GM23248 (cell line): Measurements from ENCODE around the gene HLCS. TPM values are rescaled to one million over a fixed set of nuclear protein-coding genes. Genes with fewer than 3 reads are reported as not detected.
A peak's percentile ranks its signal among the peaks of the same experiment; 100 is the strongest.

ENCODE experiments used
- DNase-seq: peaks from one replicate; pipeline ENCODE4 v3.0.0-alpha.2; 2015
- H2AFZ ChIP-seq: fragments of 200-600 bp; sonication (generic); 2 replicates; pipeline ENCODE4 v1.6.1; 2016; ENCODE audit warnings: antibody characterized with exemption
- H3F3A ChIP-seq: fragments of 200-600 bp; sonication (generic); 2 replicates; pipeline ENCODE4 v1.6.1; 2016; ENCODE audit warnings: mild to moderate bottlenecking, antibody characterized with exemption, mixed run types; ENCODE audit not compliant: insufficient read depth
- H3K27ac ChIP-seq: fragments of 200-600 bp; sonication (generic); 2 replicates; pipeline ENCODE4 v1.5.1; 2016; ENCODE audit warnings: mild to moderate bottlenecking
- H3K27me3 ChIP-seq: fragments of 200-600 bp; sonication (generic); replicated peaks from 2 replicates; pipeline ENCODE4 v1.6.1; 2016; ENCODE audit warnings: mild to moderate bottlenecking; ENCODE audit not compliant: insufficient read depth
- H3K36me3 ChIP-seq: fragments of 200-600 bp; sonication (generic); 2 replicates; pipeline ENCODE4 v1.6.1; 2016; ENCODE audit warnings: low read depth, mild to moderate bottlenecking
- H3K4me1 ChIP-seq: fragments of 200-600 bp; sonication (generic); 2 replicates; pipeline ENCODE4 v1.6.1; 2016; ENCODE audit warnings: mild to moderate bottlenecking; ENCODE audit not compliant: insufficient read depth
- H3K4me2 ChIP-seq: fragments of 200-600 bp; sonication (generic); one replicate; pipeline ENCODE4 v1.6.1; 2016; ENCODE audit warnings: mild to moderate bottlenecking; ENCODE audit not compliant: unreplicated experiment
- H3K4me3 ChIP-seq: fragments of 200-600 bp; sonication (generic); 2 replicates; pipeline ENCODE4 v1.5.1; 2016; ENCODE audit warnings: mild to moderate bottlenecking
- H3K79me2 ChIP-seq: fragments of 200-600 bp; sonication (generic); 2 replicates; pipeline ENCODE4 v1.6.1; 2016; ENCODE audit warnings: mild to moderate bottlenecking; ENCODE audit not compliant: insufficient read depth
- H3K9ac ChIP-seq: fragments of 200-600 bp; sonication (generic); 2 replicates; pipeline ENCODE4 v1.6.1; 2016; ENCODE audit warnings: mild to moderate bottlenecking
- H3K9me2 ChIP-seq: fragments of 200-600 bp; sonication (generic); 2 replicates; pipeline ENCODE4 v1.6.1; 2016; ENCODE audit warnings: mixed run types, mild to moderate bottlenecking, moderate library complexity; ENCODE audit not compliant: insufficient read depth
- H3K9me3 ChIP-seq: fragments of 200-600 bp; sonication (generic); one replicate; pipeline ENCODE4 v1.6.1; 2017; ENCODE audit warnings: low read depth
- H4K20me1 ChIP-seq: fragments of 200-600 bp; sonication (generic); 2 replicates; pipeline ENCODE4 v1.6.0; 2016; ENCODE audit not compliant: insufficient read depth
- EZH2 ChIP-seq: fragments of 200-600 bp; sonication (generic); IDR thresholded peaks from 2 replicates; pipeline ENCODE4 v1.6.1; 2018; ENCODE audit warnings: antibody characterized with exemption, mild to moderate bottlenecking; ENCODE audit not compliant: insufficient read depth, poor library complexity, severe bottlenecking
- EZH2phosphoT487 ChIP-seq: fragments of 200-600 bp; sonication (generic); IDR thresholded peaks from 2 replicates; pipeline ENCODE4 v1.6.1; 2018; ENCODE audit warnings: antibody characterized with exemption, moderate library complexity, mild to moderate bottlenecking, low read depth; ENCODE audit not compliant: insufficient read depth
- WGBS, 2 experiments: methylation state at CpG; one replicate each; pipeline ENCODE4 v1.1.6; 2015 to 2017; ENCODE audit warnings: low lambda C conversion rate in 2 of 2, low coverage in 1 of 2; ENCODE audit errors: missing lambda C conversion rate in 2 of 2; 5-methylcytosine and 5-hydroxymethylcytosine counted together
- in situ Hi-C: fragments of 300-500 bp; cut with MboI; formaldehyde crosslinking; loops from 2 replicates; pipeline ENCODE4 v1.15.0; 2020
- polyA plus RNA-seq: library from polyadenylated mRNA; unstranded; fragments of >200 nt; fragmentation: Nextera tagmentation; extraction: Ambion mirVana; gene quantifications from 2 replicates; pipeline ENCODE4 v1.2.1, GENCODE V29; 2016
- total RNA-seq: library from RNA; depleted of rRNA; stranded (reverse); fragments of >200 nt; shearing (Covaris generic); gene quantifications from 2 replicates; pipeline ENCODE4 v1.2.3, GENCODE V29; 2014

HLCS gene
- total and polyA plus RNA-seq, 2 experiments from 2014 or later, result 21.4 to 42.5 TPM

- Histone ChIP-seq H3K79me2 (no peaks in the 10 kb centered on the region), H4K20me1 (no peaks in the 10 kb centered on the region), H3K4me2 (no peak overlapping the region), H3K9me3 (no peaks in the 10 kb centered on the region), H3F3A (no peaks in the 10 kb centered on the region), H3K27ac (no peak overlapping the region), H3K27me3 (no peaks in the 10 kb centered on the region), H2AFZ (no peak overlapping the region), H3K9me2 (no peaks in the 10 kb centered on the region), H3K36me3 (no peaks in the 10 kb centered on the region), H3K4me1 (no peaks in the 10 kb centered on the region), H3K4me3 (no peak overlapping the region), H3K9ac (no peak overlapping the region)
- WGBS, 2 experiments, result 96 to 97% methylated on average over 11 of the region's 11 CpGs
- DNase-seq, result no peak
- in situ Hi-C loops, result no loop called here
- TF ChIP-seq EZH2, result no peak
- TF ChIP-seq EZH2phosphoT487, result no peak
Measured at GRCh38 chr21:36767096-36767495, 199.4 kb downstream of the HLCS start.

DNA sequence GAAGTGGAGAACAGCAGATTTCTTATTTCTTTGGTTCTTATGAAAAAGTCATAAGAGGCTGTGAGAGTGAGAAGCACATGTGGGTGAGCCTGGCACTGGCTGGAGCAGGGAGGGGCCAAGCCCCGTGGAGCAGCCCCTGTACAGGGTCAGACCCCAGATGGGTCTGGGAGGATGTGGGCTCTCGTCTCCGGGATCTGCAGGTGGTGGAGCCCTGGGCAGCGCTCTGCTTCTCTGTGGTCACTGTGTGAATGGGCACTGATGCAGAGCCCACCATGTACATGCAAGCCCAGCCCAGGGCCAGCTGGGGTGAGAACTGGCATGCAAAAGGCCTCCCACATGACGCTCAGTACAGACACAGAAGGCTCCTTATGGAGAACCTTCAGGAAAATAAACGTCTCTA lies 200.0 kb downstream of the HLCS start:
- TF ChIP-seq EZH2phosphoT487 (no peak), EZH2 (no peak)
- Histone ChIP-seq H3K36me3 (no peaks in the 10 kb centered on the region), H3K79me2 (no peaks in the 10 kb centered on the region), H2AFZ (no peak overlapping the region), H3F3A (no peaks in the 10 kb centered on the region), H3K4me3 (no peak overlapping the region), H3K4me2 (no peak overlapping the region), H3K27me3 (no peaks in the 10 kb centered on the region), H3K9me2 (no peaks in the 10 kb centered on the region), H4K20me1 (no peaks in the 10 kb centered on the region), H3K27ac (no peak overlapping the region), H3K9ac (no peak overlapping the region), H3K4me1 (no peaks in the 10 kb centered on the region), H3K9me3 (no peaks in the 10 kb centered on the region)
- in situ Hi-C loops, result no loop called here
- DNase-seq, result no peak
- 83 to 89% methylated on average over 6 of the region's 6 CpGs for WGBS, 2 experiments

DNA sequence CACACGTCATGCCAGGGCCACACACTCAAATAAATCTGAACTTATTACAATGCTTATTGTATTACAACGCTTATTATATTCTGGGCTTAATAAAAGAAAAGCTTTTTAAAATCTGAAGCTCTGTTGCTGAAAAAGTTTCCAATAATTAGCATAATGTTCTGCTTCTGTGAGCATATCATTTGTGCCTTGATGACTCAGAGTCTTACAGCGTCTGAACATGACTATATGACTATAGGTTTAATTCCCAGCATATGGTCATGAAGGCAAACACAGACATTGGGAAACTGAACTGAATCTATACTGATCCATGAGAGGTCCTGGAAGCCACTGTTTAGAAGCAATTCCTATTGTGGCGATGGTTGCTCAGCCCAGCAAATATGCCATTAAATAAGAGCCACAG lies 201.2 kb downstream of the HLCS start:
- Histone ChIP-seq H3K36me3 (no peaks in the 10 kb centered on the region), H2AFZ (no peak overlapping the region), H3K4me3 (no peak overlapping the region), H3K4me2 (no peak overlapping the region), H4K20me1 (no peaks in the 10 kb centered on the region), H3K4me1 (no peaks in the 10 kb centered on the region), H3K27me3 (no peaks in the 10 kb centered on the region), H3F3A (no peaks in the 10 kb centered on the region), H3K9me2 (no peaks in the 10 kb centered on the region), H3K9ac (no peak overlapping the region), H3K9me3 (no peaks in the 10 kb centered on the region), H3K27ac (no peak overlapping the region), H3K79me2 (no peaks in the 10 kb centered on the region)
- peak; percentile 21 for DNase-seq
- in situ Hi-C loops, result no loop called here
- TF ChIP-seq EZH2phosphoT487, result no peak
- TF ChIP-seq EZH2, result no peak
- 90 to 92% methylated on average over 4 of the region's 4 CpGs for WGBS, 2 experiments

GRCh38 chr21:36763305-36763704 lies 203.2 kb downstream of the HLCS start:
- 90 to 98% methylated on average over 6 of the region's 6 CpGs for WGBS, 2 experiments
- H3K4me2 ChIP-seq, result no peak overlapping the region
- H3K4me1 ChIP-seq, result no peaks in the 10 kb centered on the region
- no peak overlapping the region for H3K4me3 ChIP-seq
- TF ChIP-seq EZH2phosphoT487 (no peak), EZH2 (no peak)
- H3F3A ChIP-seq, result no peaks in the 10 kb centered on the region
- no peaks in the 10 kb centered on the region for H3K9me3 ChIP-seq
- no peaks in the 10 kb centered on the region for H3K9me2 ChIP-seq
- H3K27me3 ChIP-seq, result no peaks in the 10 kb centered on the region
- H3K36me3 ChIP-seq, result peaks cover 8% of the 10 kb centered on the region; the same call in 1 of the 2 replicates
- H3K9ac ChIP-seq, result no peak overlapping the region
- DNase-seq, result no peak
- in situ Hi-C loops, result no loop called here
- no peak overlapping the region for H2AFZ ChIP-seq
- H3K27ac ChIP-seq, result no peak overlapping the region
- no peaks in the 10 kb centered on the region for H3K79me2 ChIP-seq
- H4K20me1 ChIP-seq, result no peaks in the 10 kb centered on the region

DNA sequence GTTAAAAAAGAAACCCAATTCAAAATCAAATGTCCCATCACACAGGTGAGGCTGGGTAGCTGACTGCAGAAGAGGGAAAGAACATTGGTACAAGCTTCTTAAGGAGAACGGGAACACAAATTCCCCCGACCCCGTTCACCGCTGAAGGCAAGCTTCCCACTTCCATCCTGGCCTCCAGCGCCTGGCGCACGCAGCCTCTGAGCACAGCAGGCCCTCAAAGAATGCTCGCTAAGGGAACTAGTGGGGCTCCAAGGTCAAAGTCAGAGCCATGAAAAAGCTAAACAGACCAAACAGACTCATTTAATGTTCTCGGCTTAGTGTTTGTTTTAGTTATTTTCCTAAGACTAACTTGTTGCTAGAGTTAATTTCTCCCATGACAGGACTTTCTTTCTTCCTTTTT lies 203.8 kb downstream of the HLCS start:
- Histone ChIP-seq H3K9ac (no peak overlapping the region), H3K27me3 (no peaks in the 10 kb centered on the region), H3K79me2 (no peaks in the 10 kb centered on the region), H4K20me1 (no peaks in the 10 kb centered on the region), H3K4me1 (no peaks in the 10 kb centered on the region), H3K9me3 (no peaks in the 10 kb centered on the region), H3K36me3 (peaks cover 8% of the 10 kb centered on the region; the same call in 1 of the 2 replicates), H3K4me3 (no peak overlapping the region), H3K27ac (no peak overlapping the region), H3F3A (no peaks in the 10 kb centered on the region), H2AFZ (no peak overlapping the region), H3K9me2 (no peaks in the 10 kb centered on the region), H3K4me2 (no peak overlapping the region)
- TF ChIP-seq EZH2phosphoT487 (no peak), EZH2 (no peak)
- DNase-seq, result no peak
- in situ Hi-C loops, result no loop called here
- WGBS, 2 experiments, result 97 to 98% methylated on average over 9 of the region's 9 CpGs
